ENCODE results near the gene KCNA2.
A peak's percentile ranks its signal among the peaks of the same experiment; 100 is the strongest.

DNA sequence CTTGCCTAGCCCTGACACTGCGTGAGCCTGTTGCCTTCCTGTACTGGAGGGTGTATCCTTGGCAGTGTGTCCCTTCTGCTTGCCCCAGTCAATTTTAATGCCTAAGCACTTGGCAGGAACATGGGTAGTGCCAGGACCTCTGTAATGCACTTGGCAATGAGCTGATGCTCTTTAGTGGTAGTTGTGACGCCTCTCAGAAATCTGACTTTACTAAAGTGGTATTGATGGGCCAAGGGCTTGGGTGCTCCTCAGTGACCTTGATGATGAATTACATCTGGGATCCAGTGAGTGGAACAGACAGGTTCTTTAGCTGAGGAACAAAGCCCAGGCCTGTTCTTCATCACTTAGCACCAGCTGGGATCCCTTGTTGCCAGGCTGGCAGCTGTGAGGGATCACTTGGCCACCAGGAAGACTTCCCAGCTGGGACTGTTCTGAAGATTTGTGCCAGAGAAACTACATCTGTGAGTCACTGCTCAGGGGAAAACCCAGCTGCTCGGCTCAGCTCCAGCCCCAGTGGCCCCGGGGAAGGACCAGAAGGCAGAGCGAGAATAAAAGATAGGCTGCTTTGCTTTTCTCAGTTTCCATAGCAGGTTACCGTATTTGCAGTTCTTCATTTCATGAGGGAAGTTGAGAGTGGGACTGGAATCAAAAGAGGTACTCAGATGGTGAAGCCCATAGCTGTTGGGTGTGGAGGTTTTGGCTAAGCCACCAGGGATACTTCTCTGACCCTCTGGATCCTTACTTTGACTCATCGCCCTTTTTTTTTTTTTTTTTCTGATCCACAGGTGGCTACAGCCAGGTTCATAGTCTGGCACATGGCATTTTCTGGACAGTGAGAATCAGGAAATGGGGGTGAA lies 28.5 kb upstream of the KCNA2 start:
- TF ChIP-seq, protein P1, sequence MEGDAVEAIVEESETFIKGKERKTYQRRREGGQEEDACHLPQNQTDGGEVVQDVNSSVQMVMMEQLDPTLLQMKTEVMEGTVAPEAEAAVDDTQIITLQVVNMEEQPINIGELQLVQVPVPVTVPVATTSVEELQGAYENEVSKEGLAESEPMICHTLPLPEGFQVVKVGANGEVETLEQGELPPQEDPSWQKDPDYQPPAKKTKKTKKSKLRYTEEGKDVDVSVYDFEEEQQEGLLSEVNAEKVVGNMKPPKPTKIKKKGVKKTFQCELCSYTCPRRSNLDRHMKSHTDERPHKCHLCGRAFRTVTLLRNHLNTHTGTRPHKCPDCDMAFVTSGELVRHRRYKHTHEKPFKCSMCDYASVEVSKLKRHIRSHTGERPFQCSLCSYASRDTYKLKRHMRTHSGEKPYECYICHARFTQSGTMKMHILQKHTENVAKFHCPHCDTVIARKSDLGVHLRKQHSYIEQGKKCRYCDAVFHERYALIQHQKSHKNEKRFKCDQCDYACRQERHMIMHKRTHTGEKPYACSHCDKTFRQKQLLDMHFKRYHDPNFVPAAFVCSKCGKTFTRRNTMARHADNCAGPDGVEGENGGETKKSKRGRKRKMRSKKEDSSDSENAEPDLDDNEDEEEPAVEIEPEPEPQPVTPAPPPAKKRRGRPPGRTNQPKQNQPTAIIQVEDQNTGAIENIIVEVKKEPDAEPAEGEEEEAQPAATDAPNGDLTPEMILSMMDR (IDR thresholded peaks at IDR 0.05), result no peak
- no peak for TF ChIP-seq POLR2A (IDR thresholded peaks at IDR 0.05)
- peak; percentile 32 for TF ChIP-seq POLR2AphosphoS5 (IDR thresholded peaks at IDR 0.05)

Data from prostate gland (tissue), 2 donors.